H9 (cell line): ENCODE results near the gene FBRSL1. TPM values are rescaled to one million over a fixed set of nuclear protein-coding genes. Genes with fewer than 3 reads are reported as not detected.

Source experiments
- DNase-seq: peaks from one replicate; pipeline ENCODE4 v3.0.0-alpha.2; 2017
- H2AFZ ChIP-seq: one replicate; pipeline ENCODE4 v1.6.1; 2013; ENCODE audit warnings: mild to moderate bottlenecking, low read length, control low read depth, moderate library complexity
- H2AK5ac ChIP-seq: 2 replicates; pipeline ENCODE4 v1.6.1; 2013; ENCODE audit warnings: low read length, control low read depth, mixed read lengths; ENCODE audit not compliant: insufficient read length
- H2BK120ac ChIP-seq: one replicate; pipeline ENCODE4 v1.6.1; 2013; ENCODE audit warnings: low read depth, mild to moderate bottlenecking, low read length, control low read depth, inconsistent platforms; ENCODE audit not compliant: poor library complexity, severe bottlenecking
- H2BK12ac ChIP-seq: 2 replicates; pipeline ENCODE4 v1.6.1; 2013; ENCODE audit warnings: low read length, control low read depth, mixed read lengths, low read depth; ENCODE audit not compliant: insufficient read length
- H2BK15ac ChIP-seq: 2 replicates; pipeline ENCODE4 v1.6.1; 2013; ENCODE audit warnings: low read depth, low read length, control low read depth
- H2BK20ac ChIP-seq: one replicate; pipeline ENCODE4 v1.6.1; 2013; ENCODE audit warnings: low read depth, mild to moderate bottlenecking, low read length, control low read depth, inconsistent platforms; ENCODE audit not compliant: poor library complexity, severe bottlenecking
- H2BK5ac ChIP-seq: 2 replicates; pipeline ENCODE4 v1.6.1; 2013; ENCODE audit warnings: low read length, control low read depth, mixed read lengths; ENCODE audit not compliant: insufficient read length
- H3K14ac ChIP-seq: 2 replicates; pipeline ENCODE4 v1.6.1; 2013; ENCODE audit warnings: low read length, control low read depth; ENCODE audit not compliant: insufficient read depth
- H3K18ac ChIP-seq: 2 replicates; pipeline ENCODE4 v1.6.1; 2013; ENCODE audit warnings: low read depth, mild to moderate bottlenecking, mixed read lengths, low read length, control low read depth; ENCODE audit not compliant: insufficient read length
- H3K23ac ChIP-seq: 2 replicates; pipeline ENCODE4 v1.6.1; 2013; ENCODE audit warnings: low read length, control low read depth, mixed read lengths, low read depth; ENCODE audit not compliant: insufficient read length
- H3K23me2 ChIP-seq: 2 replicates; pipeline ENCODE4 v1.6.1; 2013; ENCODE audit warnings: low read depth, mild to moderate bottlenecking, mixed read lengths, low read length, control low read depth; ENCODE audit not compliant: insufficient read length, poor library complexity, severe bottlenecking
- H3K27ac ChIP-seq: 2 replicates; pipeline ENCODE4 v1.5.1; 2013; ENCODE audit warnings: low read length, control low read depth, mixed read lengths, low read depth; ENCODE audit not compliant: insufficient read length
- H3K27me3 ChIP-seq: 2 replicates; pipeline ENCODE4 v1.6.1; 2013; ENCODE audit warnings: low read length, control low read depth, inconsistent platforms; ENCODE audit not compliant: insufficient read depth
- H3K4ac ChIP-seq: 2 replicates; pipeline ENCODE4 v1.6.1; 2013; ENCODE audit warnings: low read depth, mild to moderate bottlenecking, control low read depth, inconsistent platforms, low read length, moderate library complexity
- H3K4me1 ChIP-seq: 2 replicates; pipeline ENCODE4 v1.6.1; 2013; ENCODE audit warnings: low read length, control low read depth, inconsistent platforms; ENCODE audit not compliant: insufficient read depth
- H3K4me2 ChIP-seq: 2 replicates; pipeline ENCODE4 v1.6.1; 2013; ENCODE audit warnings: low read length, control low read depth, mixed read lengths; ENCODE audit not compliant: insufficient read length, insufficient read depth
- H3K56ac ChIP-seq: 2 replicates; pipeline ENCODE4 v1.6.1; 2013; ENCODE audit warnings: low read depth, mild to moderate bottlenecking, mixed read lengths, low read length, control low read depth; ENCODE audit not compliant: insufficient read length
- H3K79me1 ChIP-seq: 2 replicates; pipeline ENCODE4 v1.6.1; 2013; ENCODE audit warnings: low read depth, mild to moderate bottlenecking, moderate library complexity, low read length, control low read depth, inconsistent platforms; ENCODE audit not compliant: insufficient read depth, poor library complexity, severe bottlenecking
- H3K79me2 ChIP-seq: 2 replicates; pipeline ENCODE4 v1.6.1; 2013; ENCODE audit warnings: low read length, control low read depth, inconsistent platforms; ENCODE audit not compliant: insufficient read depth
- H3K9ac ChIP-seq: 2 replicates; pipeline ENCODE4 v1.6.1; 2013; ENCODE audit warnings: low read length, control low read depth, mixed read lengths; ENCODE audit not compliant: insufficient read length; ENCODE audit errors: extremely low read depth
- H3K9me3 ChIP-seq: one replicate; pipeline ENCODE4 v1.6.1; 2013; ENCODE audit warnings: low read depth, low read length, inconsistent platforms; ENCODE audit not compliant: control insufficient read depth
- H3T11ph ChIP-seq: one replicate; pipeline ENCODE4 v1.6.1; 2013; ENCODE audit warnings: mild to moderate bottlenecking, low read length, control low read depth, inconsistent platforms
- H4K20me1 ChIP-seq: one replicate; pipeline ENCODE4 v1.6.1; 2013; ENCODE audit not compliant: control insufficient read depth, insufficient read length, insufficient read depth
- H4K5ac ChIP-seq: 2 replicates; pipeline ENCODE4 v1.6.1; 2013; ENCODE audit warnings: low read depth, mild to moderate bottlenecking, mixed read lengths, low read length, control low read depth; ENCODE audit not compliant: insufficient read length
- H4K8ac ChIP-seq: replicated peaks from 2 replicates; pipeline ENCODE4 v1.6.1; 2013; ENCODE audit warnings: low read length, control low read depth, mixed read lengths, low read depth; ENCODE audit not compliant: insufficient read length
- H4K91ac ChIP-seq: 2 replicates; pipeline ENCODE4 v1.6.1; 2013; ENCODE audit warnings: low read depth, mild to moderate bottlenecking, moderate library complexity, mixed read lengths, low read length, control low read depth; ENCODE audit not compliant: insufficient read length
- H3K27ac Mint-ChIP-seq, 3 experiments: 2 replicates in 2 of 3; 3 replicates in 1 of 3; pipeline ENCODE4 v1.8.0; 2020 to 2021; ENCODE audit warnings: mixed read lengths in 3 of 3, mild to moderate bottlenecking in 1 of 3, moderate library complexity in 1 of 3
- H3K27me3 Mint-ChIP-seq: 2 replicates; pipeline ENCODE4 v1.8.0; 2021; ENCODE audit warnings: low read depth, mild to moderate bottlenecking, moderate library complexity, mixed read lengths
- H3K36me3 Mint-ChIP-seq, 3 experiments: 2 replicates in 2 of 3; 3 replicates in 1 of 3; pipeline ENCODE4 v1.8.0; 2020 to 2021; ENCODE audit warnings: low read depth in 3 of 3, mixed read lengths in 3 of 3; ENCODE audit not compliant: insufficient read depth in 1 of 3
- H3K4me1 Mint-ChIP-seq, 2 experiments: 2 replicates each; pipeline ENCODE4 v1.8.0; 2020; ENCODE audit warnings: mixed read lengths in 2 of 2
- H3K4me3 Mint-ChIP-seq, 2 experiments: 2 replicates in 1 of 2; 3 replicates in 1 of 2; pipeline ENCODE4 v1.8.0; 2020 to 2021; ENCODE audit warnings: mild to moderate bottlenecking in 2 of 2, mixed read lengths in 2 of 2, moderate library complexity in 1 of 2
- H3K9me3 Mint-ChIP-seq, 2 experiments: 2 replicates in 1 of 2; 3 replicates in 1 of 2; pipeline ENCODE4 v1.8.0; 2020; ENCODE audit warnings: mild to moderate bottlenecking in 2 of 2, mixed read lengths in 2 of 2, moderate library complexity in 1 of 2
- CTCF ChIP-seq: fragments of 200-600 bp; sonication (generic); conservative IDR thresholded peaks from 3 replicates; pipeline ENCODE4 v1.8.0; 2021; ENCODE audit warnings: antibody characterized with exemption, mild to moderate bottlenecking
- WGBS: extraction: QIAGEN DNeasy Blood & Tissue Kit; methylation state at CpG from one replicate; pipeline ENCODE4 v1.1.7; 2013; ENCODE audit warnings: missing lambda C conversion rate, low lambda C conversion rate, mixed read lengths; ENCODE audit not compliant: insufficient read length; ENCODE audit errors: extremely low coverage; 5-methylcytosine and 5-hydroxymethylcytosine counted together
- total RNA-seq: library from RNA; stranded (reverse); gene quantifications from 2 replicates; pipeline ENCODE4 v1.2.1, GENCODE V29; 2021

FBRSL1 gene
- total RNA-seq, 1 experiment from 2014 or later: 90.8 TPM

DNA sequence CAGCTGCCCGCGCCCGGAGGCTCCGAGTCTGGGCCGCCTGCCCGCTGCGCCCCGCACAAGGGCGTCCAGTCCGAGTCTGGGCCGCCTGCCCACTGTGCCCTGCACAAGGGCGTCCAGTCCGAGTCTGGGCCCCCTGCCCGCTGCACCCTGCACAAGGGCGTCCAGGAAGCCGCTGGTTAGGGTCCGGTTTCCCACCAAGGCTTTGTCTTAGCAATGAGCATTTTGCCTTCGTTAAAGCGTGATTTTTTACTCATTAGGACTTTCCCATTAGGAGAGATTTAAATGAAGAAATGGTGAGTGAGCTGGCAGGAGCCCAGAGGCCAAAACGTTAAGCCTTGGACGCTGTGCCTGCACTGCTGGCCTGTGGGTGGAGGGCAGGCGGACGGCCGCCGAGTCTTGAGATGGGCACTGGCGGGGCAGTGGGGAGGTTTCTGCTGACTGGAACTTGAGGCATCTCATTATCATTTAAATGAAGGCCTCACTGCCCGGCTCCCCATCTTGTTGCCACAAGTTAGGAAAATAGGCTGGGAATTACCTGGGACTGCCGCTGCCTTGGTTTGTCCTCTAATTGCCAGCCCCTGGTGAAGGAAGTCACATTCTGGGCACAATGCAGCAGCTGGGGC, 36.0 kb downstream of the FBRSL1 start:
- H3K23ac ChIP-seq: no peak overlapping the region
- H4K5ac ChIP-seq: no peak overlapping the region
- H4K8ac ChIP-seq: no peak overlapping the region
- no peak for TF ChIP-seq CTCF
- Mint-ChIP-seq H3K27me3 (peaks cover 60% of the 10 kb centered on the region), H3K4me1 (peaks cover 4 to 8% of the 10 kb centered on the region in 2 experiments), H3K27ac (no peak overlapping the region), H3K36me3 (peaks cover 0 to 5% (median 0%) of the 10 kb centered on the region in 3 experiments; a peak in 3 of 7 replicates), H3K4me3 (no peak overlapping the region), H3K9me3 (peaks cover 6 to 9% of the 10 kb centered on the region in 2 experiments; a peak in 3 of 5 replicates)
- no peak for DNase-seq
- no peak overlapping the region for H3K9ac ChIP-seq
- no peak overlapping the region for H2BK120ac ChIP-seq
- H3K56ac ChIP-seq: no peak overlapping the region
- H3K4me1 ChIP-seq: no peaks in the 10 kb centered on the region
- H3K4me2 ChIP-seq: no peak overlapping the region
- no peaks in the 10 kb centered on the region for H3K79me2 ChIP-seq
- H3K4ac ChIP-seq: no peak overlapping the region
- no peaks in the 10 kb centered on the region for H4K20me1 ChIP-seq
- H3K27ac ChIP-seq: no peak overlapping the region
- H3K9me3 ChIP-seq: no peaks in the 10 kb centered on the region
- H2BK20ac ChIP-seq: no peak overlapping the region
- no peak overlapping the region for H3K18ac ChIP-seq
- H2AK5ac ChIP-seq: no peak overlapping the region
- H3K14ac ChIP-seq: peak overlapping the region; percentile 39; the same call in 1 of the 2 replicates
- no peak overlapping the region for H4K91ac ChIP-seq
- H2AFZ ChIP-seq: no peak overlapping the region
- H2BK12ac ChIP-seq: no peak overlapping the region
- H3K79me1 ChIP-seq: no peaks in the 10 kb centered on the region
- no peak overlapping the region for H3T11ph ChIP-seq
- H2BK5ac ChIP-seq: no peak overlapping the region
- WGBS: no CpG with 5 or more reads among the region's 28 CpGs
- no peak overlapping the region for H2BK15ac ChIP-seq
- H3K27me3 ChIP-seq: no peaks in the 10 kb centered on the region; the same call in 1 of the 2 replicates
- no peaks in the 10 kb centered on the region for H3K23me2 ChIP-seq
